ENCODE measurements around the gene KRTAP10-1.

The KRTAP10-1 gene

DNA sequence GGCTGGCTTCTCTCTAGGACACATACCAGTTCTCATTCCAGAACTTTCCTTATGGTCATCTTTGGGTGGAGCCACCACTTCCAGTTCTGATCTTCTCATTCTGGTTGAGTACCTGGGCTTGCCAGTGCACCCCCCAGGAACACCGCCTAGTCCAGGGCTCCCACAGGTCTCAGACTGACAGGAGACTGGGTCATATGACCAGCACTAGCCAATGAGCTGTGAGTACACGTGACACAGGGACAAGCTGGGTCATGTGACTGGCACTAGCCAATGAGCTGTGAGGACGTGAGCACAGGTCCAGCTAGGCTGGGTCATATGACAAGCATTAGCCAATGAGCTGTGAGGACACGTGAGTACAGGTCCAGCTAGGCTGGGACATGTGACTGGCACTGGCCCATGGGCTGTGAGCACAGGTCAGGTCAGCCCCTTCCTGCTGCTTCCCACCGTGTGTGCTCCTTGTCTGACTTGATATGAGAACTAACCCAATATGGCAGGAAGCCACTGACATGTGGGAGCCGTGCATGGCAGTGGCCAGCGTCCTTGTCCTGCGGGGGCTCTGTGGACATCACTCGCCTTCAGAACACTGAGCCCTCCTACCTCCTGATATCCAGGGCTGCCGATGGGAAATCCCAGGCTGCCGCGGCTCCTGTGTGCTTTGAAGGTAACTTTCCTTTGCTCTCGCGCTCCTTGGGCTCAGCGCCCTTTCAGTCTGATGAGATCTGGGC lies 22.7 kb downstream of the KRTAP10-1 start:
- H3K9ac ChIP-seq (ENCODE audit: low read length) = no peak overlapping the region
- H3K4me3 ChIP-seq (ENCODE audit: insufficient read depth, low read length, poor library complexity, severe bottlenecking) = no peak overlapping the region
- H3F3A ChIP-seq (ENCODE audit: insufficient read depth) = no peaks in the 10 kb centered on the region
- H3K27me3 ChIP-seq (ENCODE audit: low read length) = no peaks in the 10 kb centered on the region
- no peaks in the 10 kb centered on the region for H3K9me2 ChIP-seq (replicated peaks; ENCODE audit: insufficient read depth, low read length)
- H4K20me1 ChIP-seq (ENCODE audit: low read depth, low read length) = no peaks in the 10 kb centered on the region
- H3K79me2 ChIP-seq (ENCODE audit: insufficient read depth, low read length) = no peaks in the 10 kb centered on the region
- H3K9me3 ChIP-seq (ENCODE audit: insufficient read depth, low read length) = no peaks in the 10 kb centered on the region
- no peaks in the 10 kb centered on the region for H3K36me3 ChIP-seq (ENCODE audit: low read length)
- H3K27ac ChIP-seq (ENCODE audit: low read depth, low read length) = no peak overlapping the region
- TF ChIP-seq, protein P1, sequence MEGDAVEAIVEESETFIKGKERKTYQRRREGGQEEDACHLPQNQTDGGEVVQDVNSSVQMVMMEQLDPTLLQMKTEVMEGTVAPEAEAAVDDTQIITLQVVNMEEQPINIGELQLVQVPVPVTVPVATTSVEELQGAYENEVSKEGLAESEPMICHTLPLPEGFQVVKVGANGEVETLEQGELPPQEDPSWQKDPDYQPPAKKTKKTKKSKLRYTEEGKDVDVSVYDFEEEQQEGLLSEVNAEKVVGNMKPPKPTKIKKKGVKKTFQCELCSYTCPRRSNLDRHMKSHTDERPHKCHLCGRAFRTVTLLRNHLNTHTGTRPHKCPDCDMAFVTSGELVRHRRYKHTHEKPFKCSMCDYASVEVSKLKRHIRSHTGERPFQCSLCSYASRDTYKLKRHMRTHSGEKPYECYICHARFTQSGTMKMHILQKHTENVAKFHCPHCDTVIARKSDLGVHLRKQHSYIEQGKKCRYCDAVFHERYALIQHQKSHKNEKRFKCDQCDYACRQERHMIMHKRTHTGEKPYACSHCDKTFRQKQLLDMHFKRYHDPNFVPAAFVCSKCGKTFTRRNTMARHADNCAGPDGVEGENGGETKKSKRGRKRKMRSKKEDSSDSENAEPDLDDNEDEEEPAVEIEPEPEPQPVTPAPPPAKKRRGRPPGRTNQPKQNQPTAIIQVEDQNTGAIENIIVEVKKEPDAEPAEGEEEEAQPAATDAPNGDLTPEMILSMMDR (IDR thresholded peaks at IDR 0.05; ENCODE audit: insufficient read depth, low read length, poor library complexity, severe bottlenecking) = no peak
- no peak for TF ChIP-seq EZH2phosphoT487 (conservative IDR thresholded peaks at IDR 0.05; ENCODE audit: low read length)
- H3K4me2 ChIP-seq (ENCODE audit: low read depth, low read length, poor library complexity, severe bottlenecking) = no peak overlapping the region
- H2AFZ ChIP-seq (ENCODE audit: low read depth, low read length, severe bottlenecking) = no peak overlapping the region

DNA sequence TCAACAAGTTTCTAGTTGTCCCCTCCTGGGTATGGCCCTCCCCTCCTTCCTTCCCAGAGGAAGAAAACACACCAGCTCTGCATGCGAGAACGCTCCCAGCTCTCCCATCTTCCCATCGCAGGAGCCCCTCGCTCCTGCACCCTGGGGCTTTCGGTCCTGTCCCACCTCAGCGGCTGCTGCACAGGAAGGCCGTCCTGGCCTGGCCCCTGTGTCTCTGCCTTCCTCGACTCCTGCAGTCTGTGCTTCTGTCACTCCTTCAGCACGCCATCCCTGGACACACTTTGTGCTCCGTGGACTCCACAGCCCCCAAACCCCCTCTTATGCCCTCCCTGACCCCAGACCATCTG lies 23.2 kb downstream of the KRTAP10-1 start:
- TF ChIP-seq, protein P1 (IDR thresholded peaks at IDR 0.05; ENCODE audit: insufficient read depth, low read length, poor library complexity, severe bottlenecking) = no peak
- no peak for TF ChIP-seq EZH2phosphoT487 (conservative IDR thresholded peaks at IDR 0.05; ENCODE audit: low read length)
- H3K27ac ChIP-seq (ENCODE audit: low read depth, low read length) = no peak overlapping the region
- H3K36me3 ChIP-seq (ENCODE audit: low read length) = no peaks in the 10 kb centered on the region
- no peak overlapping the region for H2AFZ ChIP-seq (ENCODE audit: low read depth, low read length, severe bottlenecking)
- H3K9ac ChIP-seq (ENCODE audit: low read length) = no peak overlapping the region
- H3K4me2 ChIP-seq (ENCODE audit: low read depth, low read length, poor library complexity, severe bottlenecking) = no peak overlapping the region
- no peaks in the 10 kb centered on the region for H3K27me3 ChIP-seq (ENCODE audit: low read length)
- no peaks in the 10 kb centered on the region for H3K79me2 ChIP-seq (ENCODE audit: insufficient read depth, low read length)
- H3K9me2 ChIP-seq (replicated peaks; ENCODE audit: insufficient read depth, low read length) = no peaks in the 10 kb centered on the region
- no peak overlapping the region for H3K4me3 ChIP-seq (ENCODE audit: insufficient read depth, low read length, poor library complexity, severe bottlenecking)
- H3K9me3 ChIP-seq (ENCODE audit: insufficient read depth, low read length) = no peaks in the 10 kb centered on the region
- no peaks in the 10 kb centered on the region for H3F3A ChIP-seq (ENCODE audit: insufficient read depth)
- H4K20me1 ChIP-seq (ENCODE audit: low read depth, low read length) = no peaks in the 10 kb centered on the region

DNA sequence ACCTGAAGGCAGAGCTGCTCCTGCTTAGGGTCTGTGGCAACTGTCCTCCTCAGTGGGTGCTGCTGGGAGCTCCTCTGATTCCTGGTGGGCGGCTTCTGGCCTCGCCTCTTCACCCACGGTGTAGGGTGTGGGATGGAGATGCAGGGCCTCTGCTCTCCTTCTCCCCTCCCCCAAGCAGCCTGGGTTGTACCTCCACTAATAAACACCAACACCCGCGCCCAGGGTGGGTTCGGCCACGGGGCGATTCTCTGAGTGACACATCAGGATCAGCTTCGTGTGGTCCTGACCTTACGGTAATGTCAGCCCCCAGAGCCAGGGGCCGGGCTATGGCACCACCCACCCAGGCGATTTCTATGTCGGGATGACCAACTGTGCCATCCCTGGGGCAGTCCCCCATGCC lies 23.7 kb downstream of the KRTAP10-1 start:
- Histone ChIP-seq H3K4me2 (ENCODE audit: low read depth, low read length, poor library complexity, severe bottlenecking) (no peak overlapping the region), H3K4me3 (ENCODE audit: insufficient read depth, low read length, poor library complexity, severe bottlenecking) (no peak overlapping the region), H4K20me1 (ENCODE audit: low read depth, low read length) (no peaks in the 10 kb centered on the region), H3F3A (ENCODE audit: insufficient read depth) (no peaks in the 10 kb centered on the region), H3K9me2 (replicated peaks; ENCODE audit: insufficient read depth, low read length) (no peaks in the 10 kb centered on the region), H3K27ac (ENCODE audit: low read depth, low read length) (no peak overlapping the region), H3K9me3 (ENCODE audit: insufficient read depth, low read length) (no peaks in the 10 kb centered on the region), H3K9ac (ENCODE audit: low read length) (no peak overlapping the region), H2AFZ (ENCODE audit: low read depth, low read length, severe bottlenecking) (no peak overlapping the region), H3K27me3 (ENCODE audit: low read length) (no peaks in the 10 kb centered on the region), H3K36me3 (ENCODE audit: low read length) (no peaks in the 10 kb centered on the region), H3K79me2 (ENCODE audit: insufficient read depth, low read length) (no peaks in the 10 kb centered on the region)
- TF ChIP-seq, protein P1 (IDR thresholded peaks at IDR 0.05; ENCODE audit: insufficient read depth, low read length, poor library complexity, severe bottlenecking) = no peak
- no peak for TF ChIP-seq EZH2phosphoT487 (conservative IDR thresholded peaks at IDR 0.05; ENCODE audit: low read length)

All from SU-DHL-6 (cell line).